H9 (cell line): ENCODE results near the gene COPZ2. TPM values are rescaled to one million over a fixed set of nuclear protein-coding genes. Genes with fewer than 3 reads are reported as not detected.

Experiments used
- DNase-seq: peaks from one replicate; pipeline ENCODE4 v3.0.0-alpha.2; 2017
- H2AFZ ChIP-seq: one replicate; pipeline ENCODE4 v1.6.1; 2013; ENCODE audit warnings: mild to moderate bottlenecking, low read length, control low read depth, moderate library complexity
- H2AK5ac ChIP-seq: 2 replicates; pipeline ENCODE4 v1.6.1; 2013; ENCODE audit warnings: low read length, control low read depth, mixed read lengths; ENCODE audit not compliant: insufficient read length
- H2BK120ac ChIP-seq: one replicate; pipeline ENCODE4 v1.6.1; 2013; ENCODE audit warnings: low read depth, mild to moderate bottlenecking, low read length, control low read depth, inconsistent platforms; ENCODE audit not compliant: poor library complexity, severe bottlenecking
- H2BK12ac ChIP-seq: 2 replicates; pipeline ENCODE4 v1.6.1; 2013; ENCODE audit warnings: low read length, control low read depth, mixed read lengths, low read depth; ENCODE audit not compliant: insufficient read length
- H2BK15ac ChIP-seq: 2 replicates; pipeline ENCODE4 v1.6.1; 2013; ENCODE audit warnings: low read depth, low read length, control low read depth
- H2BK20ac ChIP-seq: one replicate; pipeline ENCODE4 v1.6.1; 2013; ENCODE audit warnings: low read depth, mild to moderate bottlenecking, low read length, control low read depth, inconsistent platforms; ENCODE audit not compliant: poor library complexity, severe bottlenecking
- H2BK5ac ChIP-seq: 2 replicates; pipeline ENCODE4 v1.6.1; 2013; ENCODE audit warnings: low read length, control low read depth, mixed read lengths; ENCODE audit not compliant: insufficient read length
- H3K14ac ChIP-seq: 2 replicates; pipeline ENCODE4 v1.6.1; 2013; ENCODE audit warnings: low read length, control low read depth; ENCODE audit not compliant: insufficient read depth
- H3K18ac ChIP-seq: 2 replicates; pipeline ENCODE4 v1.6.1; 2013; ENCODE audit warnings: low read depth, mild to moderate bottlenecking, mixed read lengths, low read length, control low read depth; ENCODE audit not compliant: insufficient read length
- H3K23ac ChIP-seq: 2 replicates; pipeline ENCODE4 v1.6.1; 2013; ENCODE audit warnings: low read length, control low read depth, mixed read lengths, low read depth; ENCODE audit not compliant: insufficient read length
- H3K23me2 ChIP-seq: 2 replicates; pipeline ENCODE4 v1.6.1; 2013; ENCODE audit warnings: low read depth, mild to moderate bottlenecking, mixed read lengths, low read length, control low read depth; ENCODE audit not compliant: insufficient read length, poor library complexity, severe bottlenecking
- H3K27ac ChIP-seq: 2 replicates; pipeline ENCODE4 v1.5.1; 2013; ENCODE audit warnings: low read length, control low read depth, mixed read lengths, low read depth; ENCODE audit not compliant: insufficient read length
- H3K27me3 ChIP-seq: 2 replicates; pipeline ENCODE4 v1.6.1; 2013; ENCODE audit warnings: low read length, control low read depth, inconsistent platforms; ENCODE audit not compliant: insufficient read depth
- H3K4ac ChIP-seq: 2 replicates; pipeline ENCODE4 v1.6.1; 2013; ENCODE audit warnings: low read depth, mild to moderate bottlenecking, control low read depth, inconsistent platforms, low read length, moderate library complexity
- H3K4me1 ChIP-seq: 2 replicates; pipeline ENCODE4 v1.6.1; 2013; ENCODE audit warnings: low read length, control low read depth, inconsistent platforms; ENCODE audit not compliant: insufficient read depth
- H3K4me2 ChIP-seq: 2 replicates; pipeline ENCODE4 v1.6.1; 2013; ENCODE audit warnings: low read length, control low read depth, mixed read lengths; ENCODE audit not compliant: insufficient read length, insufficient read depth
- H3K56ac ChIP-seq: 2 replicates; pipeline ENCODE4 v1.6.1; 2013; ENCODE audit warnings: low read depth, mild to moderate bottlenecking, mixed read lengths, low read length, control low read depth; ENCODE audit not compliant: insufficient read length
- H3K79me1 ChIP-seq: 2 replicates; pipeline ENCODE4 v1.6.1; 2013; ENCODE audit warnings: low read depth, mild to moderate bottlenecking, moderate library complexity, low read length, control low read depth, inconsistent platforms; ENCODE audit not compliant: insufficient read depth, poor library complexity, severe bottlenecking
- H3K79me2 ChIP-seq: 2 replicates; pipeline ENCODE4 v1.6.1; 2013; ENCODE audit warnings: low read length, control low read depth, inconsistent platforms; ENCODE audit not compliant: insufficient read depth
- H3K9ac ChIP-seq: 2 replicates; pipeline ENCODE4 v1.6.1; 2013; ENCODE audit warnings: low read length, control low read depth, mixed read lengths; ENCODE audit not compliant: insufficient read length; ENCODE audit errors: extremely low read depth
- H3K9me3 ChIP-seq: one replicate; pipeline ENCODE4 v1.6.1; 2013; ENCODE audit warnings: low read depth, low read length, inconsistent platforms; ENCODE audit not compliant: control insufficient read depth
- H3T11ph ChIP-seq: one replicate; pipeline ENCODE4 v1.6.1; 2013; ENCODE audit warnings: mild to moderate bottlenecking, low read length, control low read depth, inconsistent platforms
- H4K20me1 ChIP-seq: one replicate; pipeline ENCODE4 v1.6.1; 2013; ENCODE audit not compliant: control insufficient read depth, insufficient read length, insufficient read depth
- H4K5ac ChIP-seq: 2 replicates; pipeline ENCODE4 v1.6.1; 2013; ENCODE audit warnings: low read depth, mild to moderate bottlenecking, mixed read lengths, low read length, control low read depth; ENCODE audit not compliant: insufficient read length
- H4K8ac ChIP-seq: replicated peaks from 2 replicates; pipeline ENCODE4 v1.6.1; 2013; ENCODE audit warnings: low read length, control low read depth, mixed read lengths, low read depth; ENCODE audit not compliant: insufficient read length
- H4K91ac ChIP-seq: 2 replicates; pipeline ENCODE4 v1.6.1; 2013; ENCODE audit warnings: low read depth, mild to moderate bottlenecking, moderate library complexity, mixed read lengths, low read length, control low read depth; ENCODE audit not compliant: insufficient read length
- H3K27ac Mint-ChIP-seq, 3 experiments: 2 replicates in 2 of 3; 3 replicates in 1 of 3; pipeline ENCODE4 v1.8.0; 2020 to 2021; ENCODE audit warnings: mixed read lengths in 3 of 3, mild to moderate bottlenecking in 1 of 3, moderate library complexity in 1 of 3
- H3K27me3 Mint-ChIP-seq: 2 replicates; pipeline ENCODE4 v1.8.0; 2021; ENCODE audit warnings: low read depth, mild to moderate bottlenecking, moderate library complexity, mixed read lengths
- H3K36me3 Mint-ChIP-seq, 3 experiments: 2 replicates in 2 of 3; 3 replicates in 1 of 3; pipeline ENCODE4 v1.8.0; 2020 to 2021; ENCODE audit warnings: low read depth in 3 of 3, mixed read lengths in 3 of 3; ENCODE audit not compliant: insufficient read depth in 1 of 3
- H3K4me1 Mint-ChIP-seq, 2 experiments: 2 replicates each; pipeline ENCODE4 v1.8.0; 2020; ENCODE audit warnings: mixed read lengths in 2 of 2
- H3K4me3 Mint-ChIP-seq, 2 experiments: 2 replicates in 1 of 2; 3 replicates in 1 of 2; pipeline ENCODE4 v1.8.0; 2020 to 2021; ENCODE audit warnings: mild to moderate bottlenecking in 2 of 2, mixed read lengths in 2 of 2, moderate library complexity in 1 of 2
- H3K9me3 Mint-ChIP-seq, 2 experiments: 2 replicates in 1 of 2; 3 replicates in 1 of 2; pipeline ENCODE4 v1.8.0; 2020; ENCODE audit warnings: mild to moderate bottlenecking in 2 of 2, mixed read lengths in 2 of 2, moderate library complexity in 1 of 2
- WGBS: extraction: QIAGEN DNeasy Blood & Tissue Kit; methylation state at CpG from one replicate; pipeline ENCODE4 v1.1.7; 2013; ENCODE audit warnings: missing lambda C conversion rate, low lambda C conversion rate, mixed read lengths; ENCODE audit not compliant: insufficient read length; ENCODE audit errors: extremely low coverage; 5-methylcytosine and 5-hydroxymethylcytosine counted together
- total RNA-seq: library from RNA; stranded (reverse); gene quantifications from 2 replicates; pipeline ENCODE4 v1.2.1, GENCODE V29; 2021
- TF ChIP-seq, protein P1 (sequence below): fragments of 200-600 bp; sonication (generic); conservative IDR thresholded peaks from 3 replicates; pipeline ENCODE4 v1.8.0; 2021; ENCODE audit warnings: antibody characterized with exemption, mild to moderate bottlenecking

COPZ2 gene
- total RNA-seq, 1 experiment from 2014 or later: 0.68 TPM

DNA sequence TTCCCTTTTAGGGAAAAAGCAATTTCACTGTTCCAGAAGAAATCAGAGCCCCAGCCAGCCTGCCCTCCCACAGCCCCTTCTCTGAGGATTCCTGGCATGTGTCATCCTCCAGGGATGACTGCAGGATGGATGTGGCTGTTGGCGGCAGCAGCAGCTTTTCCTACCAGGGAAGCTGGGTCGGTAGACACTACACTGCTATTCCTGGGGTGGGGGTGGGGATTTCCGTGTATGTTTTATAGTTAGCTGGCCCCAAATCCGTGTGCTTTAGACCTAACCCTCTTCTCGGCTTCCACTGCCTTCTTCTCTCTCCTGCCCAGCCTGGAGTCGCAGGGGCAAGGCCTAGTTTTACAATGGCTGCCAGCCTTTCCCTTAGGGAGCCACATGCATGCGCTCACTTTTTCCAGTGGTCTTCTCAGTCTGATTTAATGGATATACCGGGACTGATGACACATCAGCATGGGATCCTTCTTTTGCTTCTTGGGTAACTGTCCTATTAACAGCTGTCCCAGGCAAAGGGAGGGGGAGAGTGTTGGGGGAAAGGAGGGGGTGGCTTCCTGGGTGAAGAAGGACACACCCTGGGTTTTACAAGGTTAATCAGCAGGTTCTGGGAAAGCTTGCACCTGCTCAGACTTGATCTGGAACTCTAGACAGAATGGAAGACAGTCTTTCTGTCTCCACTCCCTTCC, 7.9 kb upstream of the COPZ2 start:
- DNase-seq: no peak
- Histone ChIP-seq H3K27me3 (no peaks in the 10 kb centered on the region), H2AFZ (no peak overlapping the region), H4K91ac (no peak overlapping the region), H3K79me2 (peaks cover 6% of the 10 kb centered on the region; the same call in 1 of the 2 replicates), H3K9me3 (no peaks in the 10 kb centered on the region), H2BK5ac (no peak overlapping the region), H3K27ac (no peak overlapping the region), H3K14ac (no peak overlapping the region), H2AK5ac (no peak overlapping the region), H2BK120ac (no peak overlapping the region), H4K5ac (no peak overlapping the region), H3K23ac (no peak overlapping the region), H3K56ac (no peak overlapping the region), H3K23me2 (peaks cover 11% of the 10 kb centered on the region), H4K8ac (no peak overlapping the region), H2BK15ac (no peak overlapping the region), H4K20me1 (no peaks in the 10 kb centered on the region), H3K18ac (no peak overlapping the region), H2BK20ac (no peak overlapping the region), H3T11ph (no peak overlapping the region), H3K4me2 (no peak overlapping the region), H3K79me1 (no peaks in the 10 kb centered on the region), H3K4ac (no peak overlapping the region), H3K9ac (no peak overlapping the region), H2BK12ac (no peak overlapping the region), H3K4me1 (no peaks in the 10 kb centered on the region)
- H3K27ac Mint-ChIP-seq: peak overlapping the region; percentile 8 to 81 (median 42); a peak in 3 of 7 replicates
- WGBS: no CpG with 5 or more reads among the region's 8 CpGs
- TF ChIP-seq, protein P1, sequence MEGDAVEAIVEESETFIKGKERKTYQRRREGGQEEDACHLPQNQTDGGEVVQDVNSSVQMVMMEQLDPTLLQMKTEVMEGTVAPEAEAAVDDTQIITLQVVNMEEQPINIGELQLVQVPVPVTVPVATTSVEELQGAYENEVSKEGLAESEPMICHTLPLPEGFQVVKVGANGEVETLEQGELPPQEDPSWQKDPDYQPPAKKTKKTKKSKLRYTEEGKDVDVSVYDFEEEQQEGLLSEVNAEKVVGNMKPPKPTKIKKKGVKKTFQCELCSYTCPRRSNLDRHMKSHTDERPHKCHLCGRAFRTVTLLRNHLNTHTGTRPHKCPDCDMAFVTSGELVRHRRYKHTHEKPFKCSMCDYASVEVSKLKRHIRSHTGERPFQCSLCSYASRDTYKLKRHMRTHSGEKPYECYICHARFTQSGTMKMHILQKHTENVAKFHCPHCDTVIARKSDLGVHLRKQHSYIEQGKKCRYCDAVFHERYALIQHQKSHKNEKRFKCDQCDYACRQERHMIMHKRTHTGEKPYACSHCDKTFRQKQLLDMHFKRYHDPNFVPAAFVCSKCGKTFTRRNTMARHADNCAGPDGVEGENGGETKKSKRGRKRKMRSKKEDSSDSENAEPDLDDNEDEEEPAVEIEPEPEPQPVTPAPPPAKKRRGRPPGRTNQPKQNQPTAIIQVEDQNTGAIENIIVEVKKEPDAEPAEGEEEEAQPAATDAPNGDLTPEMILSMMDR: no peak
- peak overlapping the region; percentile 67 to 89; a peak in 4 of 5 replicates for H3K4me3 Mint-ChIP-seq
- H3K4me1 Mint-ChIP-seq: peaks cover 26 to 36% of the 10 kb centered on the region in 2 experiments
- no peaks in the 10 kb centered on the region; the same call in none of the 2 replicates for H3K27me3 Mint-ChIP-seq
- no peaks in the 10 kb centered on the region; a peak in 1 of 5 replicates for H3K9me3 Mint-ChIP-seq
- peaks cover 1 to 5% (median 2%) of the 10 kb centered on the region in 3 experiments; a peak in 6 of 7 replicates for H3K36me3 Mint-ChIP-seq
